ENCODE measurements around the gene ATOX1. TPM values are rescaled to one million over a fixed set of nuclear protein-coding genes. Genes with fewer than 3 reads are reported as not detected.
"Not testable (repeated sequence)": the region's sequence is repeated elsewhere in the genome, so short reads cannot be mapped to it uniquely, and the experiment has no call there.

The ATOX1 gene
- total and polyA plus RNA-seq, 2 donors from 2014 or later: 83.2 to 611 TPM

- Histone ChIP-seq H3K9me3 (ENCODE audit: control insufficient read depth in 2 of 3, insufficient read depth in 1 of 3, low read length in 3 of 3) (no peaks in the 10 kb centered on the region), H3K9ac (ENCODE audit: low read length in 3 of 3) (no peak overlapping the region), H3K4me1 (ENCODE audit: control insufficient read depth in 2 of 3, insufficient read depth in 2 of 3, low read depth in 1 of 3, low read length in 3 of 3) (no peaks in the 10 kb centered on the region), H3K36me3 (ENCODE audit: control insufficient read depth in 2 of 3, insufficient read depth in 3 of 3, low read length in 3 of 3) (peaks cover 22 to 72% (median 38%) of the 10 kb centered on the region in 3 donors), H3K27ac (ENCODE audit: low read depth in 2 of 2, low read length in 2 of 2) (no peak overlapping the region), H3K4me3 (ENCODE audit: low read length in 3 of 3) (no peak overlapping the region), H3K27me3 (ENCODE audit: control insufficient read depth, insufficient read depth, low read length) (no peaks in the 10 kb centered on the region)
- intact Hi-C loops (cut with DNase I): no loop called here
- no peak for TF ChIP-seq CTCF (IDR thresholded peaks at IDR 0.05; ENCODE audit: borderline replicate concordance, extremely low read depth, insufficient read depth)
- FAIRE-seq: no peak
- DNase-seq: no peak
These were observed 34.9 kb upstream of the ATOX1 start for GRCh38 chr5:151793358-151793757.

GRCh38 chr5:151787817-151788216 lies 29.4 kb upstream of the ATOX1 start:
- H3K9ac ChIP-seq (ENCODE audit: low read length in 3 of 3): no peak overlapping the region
- H3K27ac ChIP-seq (ENCODE audit: low read depth in 2 of 2, low read length in 2 of 2): no peak overlapping the region
- no peak for DNase-seq
- peaks cover 11 to 26% (median 17%) of the 10 kb centered on the region in 3 donors for H3K36me3 ChIP-seq (ENCODE audit: control insufficient read depth in 2 of 3, insufficient read depth in 3 of 3, low read length in 3 of 3)
- no peak for TF ChIP-seq CTCF (IDR thresholded peaks at IDR 0.05; ENCODE audit: borderline replicate concordance, extremely low read depth, insufficient read depth)
- intact Hi-C loops (cut with DNase I): no loop called here
- no peaks in the 10 kb centered on the region for H3K27me3 ChIP-seq (ENCODE audit: control insufficient read depth, insufficient read depth, low read length)
- H3K4me1 ChIP-seq (ENCODE audit: control insufficient read depth in 2 of 3, insufficient read depth in 2 of 3, low read depth in 1 of 3, low read length in 3 of 3): peaks cover 0 to 4% (median 0%) of the 10 kb centered on the region in 3 donors
- no peaks in the 10 kb centered on the region for H3K9me3 ChIP-seq (ENCODE audit: control insufficient read depth in 2 of 3, insufficient read depth in 1 of 3, low read length in 3 of 3)
- FAIRE-seq: no peak
- H3K4me3 ChIP-seq (ENCODE audit: low read length in 3 of 3): no peak overlapping the region

- DNase-seq (no peak), FAIRE-seq (no peak)
- Histone ChIP-seq H3K4me1 (ENCODE audit: control insufficient read depth in 2 of 3, insufficient read depth in 2 of 3, low read depth in 1 of 3, low read length in 3 of 3) (peaks cover 0 to 4% (median 3%) of the 10 kb centered on the region in 3 donors), H3K36me3 (ENCODE audit: control insufficient read depth in 2 of 3, insufficient read depth in 3 of 3, low read length in 3 of 3) (peaks cover 7 to 14% (median 13%) of the 10 kb centered on the region in 3 donors), H3K27me3 (ENCODE audit: control insufficient read depth, insufficient read depth, low read length) (no peaks in the 10 kb centered on the region), H3K4me3 (ENCODE audit: low read length in 3 of 3) (no peak overlapping the region), H3K27ac (ENCODE audit: low read depth in 2 of 2, low read length in 2 of 2) (no peak overlapping the region), H3K9me3 (ENCODE audit: control insufficient read depth in 2 of 3, insufficient read depth in 1 of 3, low read length in 3 of 3) (no peaks in the 10 kb centered on the region), H3K9ac (ENCODE audit: low read length in 3 of 3) (no peak overlapping the region)
- intact Hi-C loops (cut with DNase I): no loop called here
- TF ChIP-seq CTCF (IDR thresholded peaks at IDR 0.05; ENCODE audit: borderline replicate concordance, extremely low read depth, insufficient read depth): no peak
These were observed 28.0 kb upstream of the ATOX1 start for GRCh38 chr5:151786468-151786867.

DNA sequence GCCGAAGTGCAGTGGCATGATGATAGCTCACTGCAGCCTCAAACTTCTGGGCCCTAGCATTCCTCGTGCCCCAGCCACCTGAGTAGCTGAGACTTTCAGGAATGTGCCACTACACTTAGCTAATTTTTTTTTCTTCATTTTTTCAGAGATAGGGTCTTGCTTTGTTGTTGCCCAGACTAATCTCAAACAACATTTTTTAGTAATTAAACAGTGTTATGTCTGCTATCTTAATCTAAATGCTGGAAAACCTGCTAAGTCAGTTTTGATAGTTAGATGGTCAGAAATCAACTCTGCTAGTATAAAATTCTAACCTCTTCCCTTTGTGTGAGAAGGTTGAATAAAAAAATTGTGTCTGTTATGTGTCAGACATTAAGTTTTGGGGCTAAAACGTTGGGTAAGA lies 25.7 kb upstream of the ATOX1 start:
- Histone ChIP-seq H3K9ac (ENCODE audit: low read length in 3 of 3) (no peak overlapping the region), H3K36me3 (ENCODE audit: control insufficient read depth in 2 of 3, insufficient read depth in 3 of 3, low read length in 3 of 3) (peaks cover 0 to 3% (median 0%) of the 10 kb centered on the region in 3 donors), H3K27me3 (ENCODE audit: control insufficient read depth, insufficient read depth, low read length) (no peaks in the 10 kb centered on the region), H3K9me3 (ENCODE audit: control insufficient read depth in 2 of 3, insufficient read depth in 1 of 3, low read length in 3 of 3) (no peaks in the 10 kb centered on the region), H3K27ac (ENCODE audit: low read depth in 2 of 2, low read length in 2 of 2) (no peak overlapping the region), H3K4me3 (ENCODE audit: low read length in 3 of 3) (no peak overlapping the region), H3K4me1 (ENCODE audit: control insufficient read depth in 2 of 3, insufficient read depth in 2 of 3, low read depth in 1 of 3, low read length in 3 of 3) (peaks cover 0 to 14% (median 4%) of the 10 kb centered on the region in 3 donors)
- no peak for FAIRE-seq
- DNase-seq: no peak
- intact Hi-C loops (cut with DNase I): no loop called here
- no peak for TF ChIP-seq CTCF (IDR thresholded peaks at IDR 0.05; ENCODE audit: borderline replicate concordance, extremely low read depth, insufficient read depth)

GRCh38 chr5:151783664-151784063 lies 25.2 kb upstream of the ATOX1 start:
- peaks cover 0 to 14% (median 4%) of the 10 kb centered on the region in 3 donors for H3K4me1 ChIP-seq (ENCODE audit: control insufficient read depth in 2 of 3, insufficient read depth in 2 of 3, low read depth in 1 of 3, low read length in 3 of 3)

More at GRCh38 chr5:151783664-151784063, 25.2 kb upstream of the ATOX1 start:
- H3K9ac ChIP-seq (ENCODE audit: low read length in 3 of 3); H3K9me3 ChIP-seq (ENCODE audit: control insufficient read depth in 2 of 3, insufficient read depth in 1 of 3, low read length in 3 of 3); H3K36me3 ChIP-seq (ENCODE audit: control insufficient read depth in 2 of 3, insufficient read depth in 3 of 3, low read length in 3 of 3); FAIRE-seq; intact Hi-C loops (cut with DNase I); DNase-seq; H3K27me3 ChIP-seq (ENCODE audit: control insufficient read depth, insufficient read depth, low read length); H3K4me3 ChIP-seq (ENCODE audit: low read length in 3 of 3); H3K27ac ChIP-seq (ENCODE audit: low read depth in 2 of 2, low read length in 2 of 2): not testable (repeated sequence)

Measured in kidney (tissue), 14 donors.